ENCODE measurements around the gene TRRAP. TPM values are rescaled to one million over a fixed set of nuclear protein-coding genes. Genes with fewer than 3 reads are reported as not detected.

TRRAP gene
- total RNA-seq, 4 donors from 2014 or later: 46.4 to 69.4 (median 53.0) TPM

DNA sequence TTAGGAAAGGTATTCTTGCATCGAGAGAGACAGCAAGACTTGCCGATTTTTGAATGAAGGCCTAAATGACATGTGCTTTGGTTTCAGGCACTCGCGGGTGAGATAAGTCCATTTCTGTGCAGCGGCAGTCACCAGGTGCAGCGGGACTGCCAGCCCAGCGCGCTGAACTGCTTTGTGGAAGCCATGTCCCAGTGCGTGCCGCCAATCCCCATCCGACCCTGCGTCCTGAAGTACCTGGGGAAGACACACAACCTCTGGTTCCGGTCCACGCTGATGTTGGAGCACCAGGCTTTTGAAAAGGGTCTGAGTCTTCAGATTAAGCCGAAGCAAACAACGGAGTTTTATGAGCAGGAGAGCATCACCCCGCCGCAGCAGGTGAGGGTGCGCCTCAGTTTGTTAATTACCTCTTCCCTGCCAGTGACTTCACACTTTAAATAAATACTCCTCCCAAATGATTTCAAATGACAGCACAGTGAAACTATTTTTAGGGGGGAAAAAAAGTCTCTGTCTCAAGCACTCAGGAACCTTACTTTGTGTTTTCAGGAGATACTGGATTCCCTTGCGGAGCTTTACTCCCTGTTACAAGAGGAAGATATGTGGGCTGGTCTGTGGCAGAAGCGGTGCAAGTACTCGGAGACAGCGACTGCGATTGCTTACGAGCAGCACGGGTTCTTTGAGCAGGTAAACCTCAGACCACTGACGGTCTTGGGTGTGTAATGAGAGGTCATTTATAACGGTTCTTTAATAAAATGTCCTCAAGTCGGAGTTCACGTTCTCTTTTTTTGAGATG lies 98.3 kb downstream of the TRRAP start:
- no peak overlapping the region for H3K4me3 ChIP-seq (ENCODE audit: low read depth, poor library complexity, severe bottlenecking)
- TF ChIP-seq POLR2A (IDR thresholded peaks at IDR 0.05): no peak
- TF ChIP-seq, protein P1, sequence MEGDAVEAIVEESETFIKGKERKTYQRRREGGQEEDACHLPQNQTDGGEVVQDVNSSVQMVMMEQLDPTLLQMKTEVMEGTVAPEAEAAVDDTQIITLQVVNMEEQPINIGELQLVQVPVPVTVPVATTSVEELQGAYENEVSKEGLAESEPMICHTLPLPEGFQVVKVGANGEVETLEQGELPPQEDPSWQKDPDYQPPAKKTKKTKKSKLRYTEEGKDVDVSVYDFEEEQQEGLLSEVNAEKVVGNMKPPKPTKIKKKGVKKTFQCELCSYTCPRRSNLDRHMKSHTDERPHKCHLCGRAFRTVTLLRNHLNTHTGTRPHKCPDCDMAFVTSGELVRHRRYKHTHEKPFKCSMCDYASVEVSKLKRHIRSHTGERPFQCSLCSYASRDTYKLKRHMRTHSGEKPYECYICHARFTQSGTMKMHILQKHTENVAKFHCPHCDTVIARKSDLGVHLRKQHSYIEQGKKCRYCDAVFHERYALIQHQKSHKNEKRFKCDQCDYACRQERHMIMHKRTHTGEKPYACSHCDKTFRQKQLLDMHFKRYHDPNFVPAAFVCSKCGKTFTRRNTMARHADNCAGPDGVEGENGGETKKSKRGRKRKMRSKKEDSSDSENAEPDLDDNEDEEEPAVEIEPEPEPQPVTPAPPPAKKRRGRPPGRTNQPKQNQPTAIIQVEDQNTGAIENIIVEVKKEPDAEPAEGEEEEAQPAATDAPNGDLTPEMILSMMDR (IDR thresholded peaks at IDR 0.05): no peak
- intact Hi-C loops (cut with DNase I; ENCODE audit: low total_unique reads): no loop called here
- peak in 1 of 2 donors; percentile 59 for DNase-seq (ENCODE audit: low spot score in 2 of 2)
- 95 to 96% methylated on average over 30 of the region's 30 CpGs for WGBS, 2 donors

DNA sequence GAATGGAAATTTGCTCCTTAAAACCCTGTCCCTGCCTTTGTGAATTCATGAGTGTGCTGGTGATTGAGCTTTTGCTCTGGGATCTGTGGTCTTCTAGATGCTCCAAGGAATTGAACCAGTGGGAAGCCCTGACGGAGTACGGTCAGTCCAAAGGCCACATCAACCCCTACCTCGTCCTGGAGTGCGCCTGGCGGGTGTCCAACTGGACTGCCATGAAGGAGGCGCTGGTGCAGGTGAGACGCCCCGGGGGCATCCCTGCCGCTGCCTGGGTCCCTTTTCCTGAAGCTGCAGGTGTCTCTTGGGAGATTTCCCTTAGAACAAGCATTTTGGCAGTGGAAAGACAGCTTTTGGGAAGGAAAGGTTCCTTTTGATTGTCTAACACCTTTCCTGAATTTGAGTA lies 100.3 kb downstream of the TRRAP start:
- TF ChIP-seq, protein P1 (IDR thresholded peaks at IDR 0.05): no peak
- TF ChIP-seq POLR2A (IDR thresholded peaks at IDR 0.05): no peak
- peak in 1 of 2 donors; percentile 80 for DNase-seq (ENCODE audit: low spot score in 2 of 2)
- 94 to 95% methylated on average over 9 of the region's 9 CpGs for WGBS, 2 donors
- no peak overlapping the region for H3K4me3 ChIP-seq (ENCODE audit: low read depth, poor library complexity, severe bottlenecking)
- intact Hi-C loops (cut with DNase I; ENCODE audit: low total_unique reads): no loop called here

DNA sequence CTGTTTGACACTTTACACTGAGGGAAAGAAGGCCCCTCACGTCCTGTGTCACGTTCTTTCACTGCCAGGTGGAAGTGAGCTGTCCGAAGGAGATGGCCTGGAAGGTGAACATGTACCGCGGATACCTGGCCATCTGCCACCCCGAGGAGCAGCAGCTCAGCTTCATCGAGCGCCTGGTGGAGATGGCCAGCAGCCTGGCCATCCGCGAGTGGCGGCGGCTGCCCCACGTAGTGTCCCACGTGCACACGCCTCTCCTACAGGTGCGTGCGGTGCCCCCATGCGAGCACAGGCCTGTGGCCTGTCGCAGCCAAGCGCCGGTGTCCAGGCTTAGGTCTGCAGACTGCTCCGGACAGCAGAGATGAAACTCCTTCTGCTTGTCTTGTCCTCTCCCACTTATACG lies 103.4 kb downstream of the TRRAP start:
- no peak overlapping the region for H3K4me3 ChIP-seq (ENCODE audit: low read depth, poor library complexity, severe bottlenecking)
- peak in 1 of 2 donors; percentile 34 for DNase-seq (ENCODE audit: low spot score in 2 of 2)
- TF ChIP-seq POLR2A (IDR thresholded peaks at IDR 0.05): no peak
- intact Hi-C loops (cut with DNase I; ENCODE audit: low total_unique reads): no loop called here
- 94 to 95% methylated on average over 21 to 23 of the region's 23 CpGs for WGBS, 2 donors

DNA sequence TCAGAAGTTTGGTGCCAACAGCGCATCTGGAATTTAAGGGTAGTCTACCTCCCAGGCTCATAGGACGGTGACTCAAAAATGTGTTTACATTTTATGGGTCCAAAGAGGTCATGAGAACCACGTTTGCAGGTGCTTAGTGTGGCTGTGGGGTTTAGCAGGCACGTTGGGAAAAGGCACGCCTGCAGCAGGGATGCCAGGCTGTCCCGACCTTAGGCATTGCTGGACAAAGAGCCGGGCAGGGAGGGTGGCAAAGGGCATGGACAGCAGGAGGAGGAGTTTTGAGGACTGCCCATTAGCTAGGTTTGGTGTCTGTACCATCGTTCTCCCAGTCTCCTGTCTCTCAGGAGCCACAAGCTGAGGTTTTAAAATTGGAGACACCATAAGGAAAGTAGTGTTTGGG lies 104.4 kb downstream of the TRRAP start:
- 86 to 87% methylated on average over 8 of the region's 8 CpGs for WGBS, 2 donors
- intact Hi-C loops (cut with DNase I; ENCODE audit: low total_unique reads): no loop called here
- peak in 1 of 2 donors; percentile 67 for DNase-seq (ENCODE audit: low spot score in 2 of 2)

DNA sequence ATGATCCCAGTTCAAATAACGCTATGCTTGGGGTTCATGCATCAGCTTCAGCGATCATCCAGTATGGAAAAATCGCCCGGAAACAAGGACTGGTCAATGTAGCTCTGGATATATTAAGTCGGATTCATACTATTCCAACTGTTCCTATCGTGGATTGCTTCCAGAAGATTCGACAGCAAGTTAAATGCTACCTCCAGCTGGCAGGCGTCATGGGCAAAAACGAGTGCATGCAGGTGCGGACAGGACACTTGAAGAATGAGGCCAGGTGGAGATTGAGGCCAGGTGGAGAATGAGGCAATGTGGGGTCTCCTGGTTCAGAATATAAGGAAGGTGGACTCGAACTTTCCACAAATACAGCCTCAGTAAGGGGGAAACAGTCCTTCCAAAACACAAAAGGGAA lies 105.8 kb downstream of the TRRAP start:
- DNase-seq (ENCODE audit: low spot score in 2 of 2): peak in 1 of 2 donors; percentile 53
- H3K4me3 ChIP-seq (ENCODE audit: low read depth, poor library complexity, severe bottlenecking): no peak overlapping the region
- TF ChIP-seq, protein P1 (IDR thresholded peaks at IDR 0.05): no peak
- TF ChIP-seq POLR2A (IDR thresholded peaks at IDR 0.05): no peak
- WGBS, 2 donors: 80 to 83% methylated on average over 11 of the region's 11 CpGs
- intact Hi-C loops (cut with DNase I; ENCODE audit: low total_unique reads): no loop called here

More for the DNA sequence above, 104.4 kb downstream of the TRRAP start:
- no peak overlapping the region for H3K4me3 ChIP-seq (ENCODE audit: low read depth, poor library complexity, severe bottlenecking)
- TF ChIP-seq POLR2A (IDR thresholded peaks at IDR 0.05): no peak
- TF ChIP-seq, protein P1 (IDR thresholded peaks at IDR 0.05): no peak

DNA sequence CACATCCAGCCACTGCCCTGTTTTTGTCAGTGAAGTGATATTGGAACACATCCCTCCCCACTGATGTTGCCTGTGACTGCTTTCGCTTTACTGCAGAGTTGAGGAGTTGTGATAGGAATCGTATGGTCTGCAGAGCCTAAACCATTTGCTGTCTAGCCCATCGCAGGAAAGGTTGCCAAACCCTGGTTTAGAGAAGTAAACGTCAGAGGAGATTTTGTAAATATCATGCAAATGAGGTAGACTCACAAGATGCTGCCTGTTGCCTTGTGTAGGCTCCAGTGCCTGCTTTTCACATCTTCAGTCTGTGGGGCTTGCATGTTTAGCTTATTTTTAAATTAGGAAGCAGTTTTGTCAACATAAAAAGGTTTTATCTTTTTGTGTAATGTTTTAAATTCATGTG lies 107.1 kb downstream of the TRRAP start:
- no peak for TF ChIP-seq POLR2A (IDR thresholded peaks at IDR 0.05)
- TF ChIP-seq, protein P1 (IDR thresholded peaks at IDR 0.05): no peak
- intact Hi-C loops (cut with DNase I; ENCODE audit: low total_unique reads): no loop called here
- WGBS, 2 donors: 75 to 77% methylated on average over 4 of the region's 4 CpGs
- H3K4me3 ChIP-seq (ENCODE audit: low read depth, poor library complexity, severe bottlenecking): no peak overlapping the region
- peak in 1 of 2 donors; percentile 18 for DNase-seq (ENCODE audit: low spot score in 2 of 2)
